ENCODE results near the gene ACOX3. TPM values are rescaled to one million over a fixed set of nuclear protein-coding genes. Genes with fewer than 3 reads are reported as not detected.

ACOX3 gene
- total RNA-seq, 1 experiment from 2014 or later = 18.9 TPM

- Histone ChIP-seq H3K4me3 (no peak overlapping the region), H3K27ac (no peak overlapping the region), H3K4me1 (replicated peaks) (no peaks in the 10 kb centered on the region), H3K9me3 (replicated peaks) (no peaks in the 10 kb centered on the region), H3K27me3 (replicated peaks) (no peaks in the 10 kb centered on the region), H3K36me3 (no peaks in the 10 kb centered on the region)
- DNase-seq (ENCODE audit: low read depth in 1 of 2, low spot score in 2 of 2) = no peak
Observed at GRCh38 chr4:8401665-8402064, 38.9 kb downstream of the ACOX3 start.

- no peaks in the 10 kb centered on the region for H3K27me3 ChIP-seq (replicated peaks)
- H3K4me1 ChIP-seq (replicated peaks) = no peaks in the 10 kb centered on the region
- no peaks in the 10 kb centered on the region for H3K36me3 ChIP-seq
- DNase-seq (ENCODE audit: low read depth in 1 of 2, low spot score in 2 of 2) = no peak
- H3K4me3 ChIP-seq = no peak overlapping the region
- H3K27ac ChIP-seq = no peak overlapping the region
- H3K9me3 ChIP-seq (replicated peaks) = no peaks in the 10 kb centered on the region
Observed at GRCh38 chr4:8400632-8401325, 39.7 kb downstream of the ACOX3 start.

- Histone ChIP-seq H3K4me3 (no peak overlapping the region), H3K27me3 (replicated peaks) (no peaks in the 10 kb centered on the region), H3K36me3 (no peaks in the 10 kb centered on the region), H3K27ac (no peak overlapping the region), H3K4me1 (replicated peaks) (peaks cover 1% of the 10 kb centered on the region), H3K9me3 (replicated peaks) (no peaks in the 10 kb centered on the region)
- DNase-seq (ENCODE audit: low read depth in 1 of 2, low spot score in 2 of 2) = no peak
Observed at GRCh38 chr4:8399298-8399697, 41.2 kb downstream of the ACOX3 start.

GRCh38 chr4:8398347-8398746 is 42.2 kb downstream of the ACOX3 start:
- Histone ChIP-seq H3K4me1 (replicated peaks) (peaks cover 7% of the 10 kb centered on the region), H3K27ac (no peak overlapping the region), H3K4me3 (no peak overlapping the region), H3K27me3 (replicated peaks) (no peaks in the 10 kb centered on the region), H3K9me3 (replicated peaks) (no peaks in the 10 kb centered on the region), H3K36me3 (no peaks in the 10 kb centered on the region)
- no peak for DNase-seq (ENCODE audit: low read depth in 1 of 2, low spot score in 2 of 2)

GRCh38 chr4:8396762-8397406 is 43.6 kb downstream of the ACOX3 start:
- Histone ChIP-seq H3K27me3 (replicated peaks) (no peaks in the 10 kb centered on the region), H3K36me3 (no peaks in the 10 kb centered on the region), H3K9me3 (replicated peaks) (no peaks in the 10 kb centered on the region), H3K4me3 (no peak overlapping the region), H3K4me1 (replicated peaks) (peaks cover 18% of the 10 kb centered on the region), H3K27ac (no peak overlapping the region)
- no peak for DNase-seq (ENCODE audit: low read depth in 1 of 2, low spot score in 2 of 2)

- H3K4me3 ChIP-seq = no peak overlapping the region
- H3K27me3 ChIP-seq (replicated peaks) = no peaks in the 10 kb centered on the region
- H3K27ac ChIP-seq = no peak overlapping the region
- peaks cover 21% of the 10 kb centered on the region for H3K4me1 ChIP-seq (replicated peaks)
- H3K9me3 ChIP-seq (replicated peaks) = no peaks in the 10 kb centered on the region
- H3K36me3 ChIP-seq = no peaks in the 10 kb centered on the region
- DNase-seq (ENCODE audit: low read depth in 1 of 2, low spot score in 2 of 2) = no peak
Observed at GRCh38 chr4:8395504-8396296, 44.8 kb downstream of the ACOX3 start.

GRCh38 chr4:8394806-8395205 is 45.7 kb downstream of the ACOX3 start:
- Histone ChIP-seq H3K36me3 (no peaks in the 10 kb centered on the region), H3K4me1 (replicated peaks) (peaks cover 21% of the 10 kb centered on the region), H3K4me3 (no peak overlapping the region), H3K9me3 (replicated peaks) (no peaks in the 10 kb centered on the region), H3K27me3 (replicated peaks) (no peaks in the 10 kb centered on the region), H3K27ac (no peak overlapping the region)
- no peak for DNase-seq (ENCODE audit: low read depth in 1 of 2, low spot score in 2 of 2)

GRCh38 chr4:8394061-8394519 is 46.4 kb downstream of the ACOX3 start:
- no peak overlapping the region for H3K27ac ChIP-seq
- H3K27me3 ChIP-seq (replicated peaks) = no peaks in the 10 kb centered on the region
- DNase-seq (ENCODE audit: low read depth in 1 of 2, low spot score in 2 of 2) = no peak
- no peaks in the 10 kb centered on the region for H3K9me3 ChIP-seq (replicated peaks)
- H3K4me1 ChIP-seq (replicated peaks) = peaks cover 21% of the 10 kb centered on the region
- H3K4me3 ChIP-seq = no peak overlapping the region
- no peaks in the 10 kb centered on the region for H3K36me3 ChIP-seq

GRCh38 chr4:8393593-8394038 is 46.9 kb downstream of the ACOX3 start:
- Histone ChIP-seq H3K9me3 (replicated peaks) (no peaks in the 10 kb centered on the region), H3K27me3 (replicated peaks) (no peaks in the 10 kb centered on the region), H3K36me3 (no peaks in the 10 kb centered on the region), H3K4me3 (no peak overlapping the region), H3K4me1 (replicated peaks) (peaks cover 21% of the 10 kb centered on the region), H3K27ac (no peak overlapping the region)
- DNase-seq (ENCODE audit: low read depth in 1 of 2, low spot score in 2 of 2) = peak; percentile 68 to 72

GRCh38 chr4:8392591-8393190 is 47.8 kb downstream of the ACOX3 start:
- H3K9me3 ChIP-seq (replicated peaks) = no peaks in the 10 kb centered on the region
- H3K4me3 ChIP-seq = no peak overlapping the region
- H3K27ac ChIP-seq = no peak overlapping the region
- no peaks in the 10 kb centered on the region for H3K36me3 ChIP-seq
- H3K27me3 ChIP-seq (replicated peaks) = no peaks in the 10 kb centered on the region
- DNase-seq (ENCODE audit: low read depth in 1 of 2, low spot score in 2 of 2) = no peak
- H3K4me1 ChIP-seq (replicated peaks) = peaks cover 21% of the 10 kb centered on the region

GRCh38 chr4:8391972-8392371 is 48.6 kb downstream of the ACOX3 start:
- Histone ChIP-seq H3K27me3 (replicated peaks) (no peaks in the 10 kb centered on the region), H3K4me3 (no peak overlapping the region), H3K27ac (no peak overlapping the region), H3K36me3 (no peaks in the 10 kb centered on the region), H3K4me1 (replicated peaks) (peaks cover 21% of the 10 kb centered on the region), H3K9me3 (replicated peaks) (no peaks in the 10 kb centered on the region)
- DNase-seq (ENCODE audit: low read depth in 1 of 2, low spot score in 2 of 2) = peak in 1 of 2 experiments; percentile 16

GRCh38 chr4:8391071-8391470 is 49.5 kb downstream of the ACOX3 start:
- H3K27me3 ChIP-seq (replicated peaks) = no peaks in the 10 kb centered on the region
- H3K4me1 ChIP-seq (replicated peaks) = peaks cover 21% of the 10 kb centered on the region
- H3K9me3 ChIP-seq (replicated peaks) = no peaks in the 10 kb centered on the region
- no peak overlapping the region for H3K27ac ChIP-seq
- no peak overlapping the region for H3K4me3 ChIP-seq
- no peaks in the 10 kb centered on the region for H3K36me3 ChIP-seq
- DNase-seq (ENCODE audit: low read depth in 1 of 2, low spot score in 2 of 2) = no peak

GRCh38 chr4:8390577-8390976 is 49.9 kb downstream of the ACOX3 start:
- Histone ChIP-seq H3K36me3 (no peaks in the 10 kb centered on the region), H3K27me3 (replicated peaks) (no peaks in the 10 kb centered on the region), H3K9me3 (replicated peaks) (no peaks in the 10 kb centered on the region), H3K27ac (no peak overlapping the region), H3K4me3 (no peak overlapping the region), H3K4me1 (replicated peaks) (peaks cover 21% of the 10 kb centered on the region)
- no peak for DNase-seq (ENCODE audit: low read depth in 1 of 2, low spot score in 2 of 2)

GRCh38 chr4:8388528-8388870 is 52.0 kb downstream of the ACOX3 start:
- Histone ChIP-seq H3K9me3 (replicated peaks) (no peaks in the 10 kb centered on the region), H3K27me3 (replicated peaks) (no peaks in the 10 kb centered on the region), H3K4me3 (no peak overlapping the region), H3K4me1 (replicated peaks) (peaks cover 13% of the 10 kb centered on the region), H3K27ac (no peak overlapping the region), H3K36me3 (no peaks in the 10 kb centered on the region)
- DNase-seq (ENCODE audit: low read depth in 1 of 2, low spot score in 2 of 2) = no peak
